Stimulated activated CD8-positive, alpha-beta memory T cell treated with anti-CD3 and anti-CD28 coated beads, Interleukin-4, amount 100 ng/mL, for 24 hours (primary cell): ENCODE data around the gene FBRS.
"Not testable (repeated sequence)": the region's sequence is repeated elsewhere in the genome, so short reads cannot be mapped to it uniquely, and the experiment has no call there.

Experiments
- DNase-seq: peaks from one replicate; pipeline ENCODE4 v3.0.0-alpha.2; 2020; ENCODE audit warnings: low read depth

FBRS gene

DNA sequence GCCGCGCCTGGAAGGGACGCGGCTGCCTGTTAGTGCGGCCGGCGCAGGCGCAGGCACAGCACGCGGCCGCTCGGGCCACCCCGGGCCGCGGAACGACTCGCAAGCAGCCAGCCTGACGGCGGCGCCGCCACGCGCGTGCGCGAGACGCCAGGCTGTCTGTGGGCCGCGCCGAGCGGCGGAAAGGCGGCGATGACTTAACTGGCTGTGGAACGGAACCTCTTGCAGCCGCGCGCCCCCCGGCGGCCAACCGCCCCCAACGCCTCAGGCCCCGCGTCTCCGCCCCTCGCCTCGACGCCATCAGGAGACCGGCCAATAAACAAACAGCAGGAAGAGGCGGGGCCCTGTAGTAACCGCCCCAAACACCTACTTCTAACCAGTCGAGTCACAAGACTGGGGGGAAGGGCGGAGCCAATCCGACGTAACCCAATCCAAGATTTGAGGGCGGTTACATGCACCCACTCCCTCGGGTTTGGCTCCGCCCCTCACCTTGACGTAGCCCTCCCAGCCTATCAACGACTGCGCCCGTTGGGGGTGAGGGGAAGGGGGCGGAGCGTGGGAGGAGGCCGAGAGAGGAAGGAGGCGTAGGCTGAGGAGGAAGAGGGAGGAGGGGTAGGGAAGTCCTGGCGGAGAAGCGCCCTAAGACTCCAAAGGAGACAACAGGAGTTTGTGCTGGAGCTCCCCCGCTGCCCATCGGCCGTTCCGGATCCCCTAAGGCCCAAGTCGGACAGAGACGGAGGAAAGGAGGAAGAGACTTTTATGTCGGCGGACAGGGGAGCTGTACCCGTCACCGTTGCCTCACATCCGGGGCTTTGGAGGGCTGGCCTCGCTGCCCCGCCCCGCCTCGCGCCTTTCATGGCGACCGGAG, at the start of gene FBRS:
FBRS (plus strand) TSS at position 566 of the 865 bp plus-strand sequence. CDS start 1,088 bp downstream, outside the sequence.
- DNase-seq = peak; percentile 99

DNA sequence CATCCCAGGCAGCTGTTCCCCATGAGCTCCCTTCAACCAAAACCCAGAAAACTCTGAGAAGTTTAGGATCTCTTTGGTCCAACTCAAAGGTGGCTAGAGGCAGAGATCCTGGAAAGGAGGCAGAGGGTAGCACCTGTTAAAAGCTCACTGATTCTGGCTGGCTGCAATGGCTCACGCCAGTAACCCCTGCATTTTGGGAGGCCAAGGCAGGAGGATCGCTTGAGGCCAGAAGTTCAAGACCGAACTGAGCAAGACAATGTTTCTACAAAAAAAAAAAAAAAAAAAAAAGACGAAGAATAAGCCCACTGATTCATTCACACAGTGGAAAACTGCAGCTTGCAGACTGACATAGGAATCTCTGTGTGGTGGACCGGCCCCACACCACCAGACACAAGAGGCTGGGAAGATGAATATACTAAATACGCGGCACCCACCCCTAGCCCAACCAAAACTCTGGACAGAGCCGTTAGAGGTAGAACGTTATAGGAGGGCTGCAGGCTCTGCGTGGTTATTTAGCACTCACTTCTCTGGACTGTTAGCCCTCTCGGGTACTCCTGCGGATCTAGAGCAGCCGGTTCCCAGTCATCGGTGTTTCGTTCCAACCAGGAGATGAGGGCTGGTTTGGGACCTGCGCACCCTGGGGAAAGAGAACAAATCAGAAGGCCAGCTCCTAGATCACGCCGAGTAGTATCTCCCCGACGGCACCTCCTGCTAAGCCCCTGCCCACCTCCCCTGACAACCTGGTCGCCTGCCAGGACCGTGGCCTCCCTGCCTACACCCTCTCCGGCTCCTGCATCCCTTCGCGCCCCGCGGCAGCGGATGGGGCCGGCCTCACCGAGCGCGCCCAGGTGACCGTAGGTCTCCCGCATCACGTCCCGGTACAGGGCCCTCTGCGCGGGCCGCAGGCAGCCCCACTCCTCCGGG, 49.0 kb upstream of the FBRS start:
- peak; percentile 37 for DNase-seq

- DNase-seq = peak; percentile 87
These were observed 48.0 kb upstream of the FBRS start, which contains the start of gene ZNF689 for GRCh38 chr16:30609926-30610839. ZNF689 (minus strand) TSS chr16:30610389; CDS start chr16:30610041, 348 bp downstream.

GRCh38 chr16:30615358-30616091, 42.7 kb upstream of the FBRS start:
- peak; percentile 58 for DNase-seq

- no peak for DNase-seq
These were observed 39.0 kb upstream of the FBRS start for GRCh38 chr16:30619202-30619601.

GRCh38 chr16:30619638-30620037, 38.6 kb upstream of the FBRS start:
- DNase-seq = no peak

DNA sequence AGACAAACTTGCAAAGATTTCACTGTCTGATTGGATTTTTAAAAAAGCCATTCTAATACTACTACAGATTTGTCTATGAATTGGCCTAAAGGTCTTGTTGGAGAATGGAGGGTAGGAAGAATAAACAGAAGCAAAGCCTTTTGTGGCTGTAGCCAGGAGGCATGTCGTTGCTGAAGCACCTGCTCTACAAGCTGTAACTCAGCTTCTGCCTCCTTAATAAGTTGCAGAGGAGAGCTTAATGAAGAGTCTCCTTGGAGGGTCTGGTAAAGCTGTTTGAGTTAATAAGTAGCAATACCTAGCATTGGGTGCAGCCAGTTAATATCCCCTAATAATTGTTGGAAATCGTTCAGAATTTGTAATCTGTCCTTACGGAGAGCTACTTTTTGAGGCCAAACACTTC, 38.1 kb upstream of the FBRS start:
- no peak for DNase-seq

- DNase-seq = no peak
These were observed 36.5 kb upstream of the FBRS start for GRCh38 chr16:30621765-30622164.

DNA sequence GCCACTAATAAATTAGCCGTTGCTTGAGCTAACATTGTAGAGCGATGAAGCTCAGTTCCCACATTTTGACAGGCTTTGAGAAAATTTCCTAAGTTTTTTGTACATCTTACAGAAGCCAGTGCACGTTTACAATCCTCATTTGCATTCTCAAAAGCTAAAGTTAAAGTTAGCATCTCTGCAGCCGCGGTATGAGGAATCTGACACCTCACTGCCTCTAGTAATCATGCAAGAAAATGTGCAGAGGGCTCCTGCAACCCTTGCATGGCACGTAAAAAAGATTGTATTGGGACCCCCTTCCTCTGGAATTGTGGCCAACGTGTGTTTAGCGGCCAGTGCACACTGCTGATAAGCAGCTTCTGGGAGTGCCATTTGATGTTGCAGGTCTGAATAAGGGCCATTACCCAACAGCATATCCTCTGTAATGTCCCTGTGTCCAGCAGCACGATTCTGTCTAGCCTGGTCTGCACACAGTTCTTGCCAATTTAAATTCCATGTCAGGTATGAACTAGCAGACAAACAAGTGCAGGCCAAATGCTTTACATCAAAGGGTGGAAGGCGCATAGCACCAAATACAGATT, 35.7 kb upstream of the FBRS start:
- DNase-seq = no peak

- no peak for DNase-seq
These were observed 34.5 kb upstream of the FBRS start for GRCh38 chr16:30623536-30624283.

DNA sequence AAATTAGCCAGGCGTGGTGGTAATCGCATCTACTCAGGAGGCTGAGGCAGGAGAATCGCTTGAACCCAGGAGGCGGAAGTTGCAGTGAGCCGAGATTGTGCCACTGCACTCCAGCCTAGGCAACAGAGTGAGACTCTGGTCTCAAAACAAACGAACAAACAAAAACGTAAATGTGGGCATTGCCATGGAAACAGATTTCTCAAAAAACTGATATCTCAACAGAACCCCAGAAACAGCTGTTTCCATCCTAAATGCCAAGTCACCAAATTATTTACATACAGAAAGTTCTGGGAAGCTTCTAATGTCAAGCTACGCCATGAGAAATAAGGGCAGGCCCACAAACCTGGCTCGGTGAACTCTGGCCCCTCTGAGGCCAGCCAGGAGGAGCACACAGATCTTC, 32.0 kb upstream of the FBRS start:
- no peak for DNase-seq

DNA sequence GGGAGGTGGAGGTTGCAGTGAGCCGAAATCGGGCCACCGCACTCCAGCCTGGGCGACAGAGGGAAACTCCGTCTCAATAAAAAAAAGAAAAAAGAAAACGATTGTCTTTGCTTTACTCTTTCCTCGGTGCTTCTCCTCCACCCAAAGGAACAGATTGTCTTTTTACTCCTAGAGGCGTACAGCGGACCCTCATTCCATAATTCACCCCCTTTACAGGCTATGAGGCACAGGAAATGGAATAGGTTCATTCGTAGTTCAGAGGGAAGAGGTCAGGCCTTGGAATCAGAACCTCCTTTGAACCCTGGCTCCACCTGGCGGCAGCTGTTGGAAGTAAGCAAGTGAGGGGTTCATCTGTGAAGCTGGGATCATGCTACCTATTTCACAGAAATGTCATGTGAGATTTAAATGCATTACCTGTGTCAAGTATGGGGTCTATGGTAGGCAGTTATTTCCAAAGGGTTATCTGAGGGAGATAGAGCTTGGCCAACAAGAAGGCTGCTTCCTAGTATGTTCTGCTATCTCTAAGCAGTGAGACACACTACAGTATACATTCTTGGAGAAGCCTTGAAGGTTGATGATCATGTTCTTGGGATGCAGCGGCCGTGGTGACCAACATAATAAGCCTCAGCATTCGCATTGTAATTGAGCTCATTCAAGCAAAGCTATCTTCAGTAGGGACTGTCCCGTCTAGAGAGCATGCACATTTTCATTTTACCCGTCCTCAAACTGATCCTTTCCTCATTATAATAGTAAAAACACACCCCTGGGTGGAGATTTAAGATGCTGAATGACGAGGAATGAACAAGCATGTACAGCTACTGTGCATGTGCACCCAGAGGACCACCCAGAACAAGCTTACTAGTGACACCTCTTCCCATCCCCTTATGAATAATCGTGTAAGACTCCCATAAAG, 29.3 kb upstream of the FBRS start:
- DNase-seq = peak; percentile 86

DNA sequence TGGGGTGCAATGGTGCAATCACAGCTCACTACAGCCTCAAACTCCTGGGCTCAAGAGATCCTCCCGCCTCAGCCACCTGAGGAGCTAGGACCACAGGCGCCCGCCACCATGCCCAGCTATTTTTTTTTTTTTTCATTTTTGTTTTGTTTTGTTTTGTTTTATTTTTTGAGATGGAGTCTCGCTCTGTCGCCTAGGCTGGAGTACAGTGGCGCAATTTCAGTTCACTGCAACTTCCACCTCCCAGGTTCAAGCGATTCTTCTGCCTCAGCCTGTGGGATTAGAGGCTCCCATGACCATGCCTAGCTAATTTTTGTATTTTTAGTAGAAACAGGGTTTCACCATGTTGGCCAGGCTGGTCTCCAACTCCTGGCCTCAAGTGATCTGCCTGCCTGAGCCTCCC, 25.8 kb upstream of the FBRS start:
- DNase-seq = not testable (repeated sequence)

DNA sequence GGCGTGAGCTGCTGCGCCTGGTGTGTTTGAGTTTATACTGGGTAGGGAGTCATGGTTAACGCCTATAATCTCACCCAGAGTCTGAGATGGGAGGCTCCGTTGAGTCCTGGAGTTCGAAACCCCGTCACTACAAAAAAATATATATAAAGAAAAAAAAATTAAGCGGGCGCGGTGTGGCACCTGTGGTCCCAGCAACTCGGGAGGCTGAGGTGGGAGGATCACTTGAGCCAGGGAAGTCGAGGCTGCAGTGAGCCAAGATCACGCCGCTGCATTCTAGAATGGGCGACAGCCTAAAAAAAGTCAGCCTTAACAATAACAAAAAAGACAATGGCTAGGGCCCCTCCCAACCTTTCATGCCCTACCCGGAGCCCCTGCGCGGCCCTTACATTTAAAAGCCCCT, 24.7 kb upstream of the FBRS start:
- no peak for DNase-seq

DNA sequence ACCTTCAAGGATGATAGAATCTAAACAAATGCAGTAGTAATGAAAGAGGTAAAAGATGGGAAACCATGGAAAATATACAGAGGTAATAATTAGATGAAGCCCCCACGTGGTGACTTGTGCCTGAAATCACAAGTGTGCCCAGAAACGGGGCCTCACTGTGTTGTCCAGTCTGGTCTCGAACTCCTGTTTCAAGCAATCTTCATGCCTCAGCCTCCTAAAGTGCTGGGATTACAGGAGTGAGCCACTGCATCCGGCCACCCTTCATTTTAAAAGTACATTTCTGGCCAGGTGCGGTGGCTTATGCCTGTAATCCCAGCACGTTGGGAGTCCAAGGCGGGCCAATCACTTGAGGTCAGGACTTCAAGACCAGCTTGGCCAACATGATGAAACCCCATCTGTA, 21.6 kb upstream of the FBRS start:
- DNase-seq = no peak

DNA sequence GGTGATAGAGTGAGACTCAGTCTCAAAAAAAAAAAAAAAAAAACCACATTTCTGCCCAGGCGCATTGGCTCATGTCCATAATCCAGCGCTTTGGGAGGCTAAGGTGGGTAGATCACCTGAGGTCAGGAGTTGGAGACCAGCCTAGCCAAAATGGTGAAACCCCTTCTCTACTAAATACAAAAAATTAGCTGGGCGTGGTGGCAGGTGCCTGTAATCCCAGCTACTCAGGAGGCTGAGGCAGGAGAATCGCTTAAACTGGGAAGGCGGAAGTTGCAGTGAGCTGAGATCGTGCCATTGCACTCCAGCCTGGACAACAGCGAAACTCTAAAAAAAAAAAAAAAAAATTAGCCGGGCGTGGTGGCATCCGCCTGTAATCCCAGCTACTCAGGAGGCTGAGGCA, 21.1 kb upstream of the FBRS start:
- DNase-seq = not testable (repeated sequence)

DNA sequence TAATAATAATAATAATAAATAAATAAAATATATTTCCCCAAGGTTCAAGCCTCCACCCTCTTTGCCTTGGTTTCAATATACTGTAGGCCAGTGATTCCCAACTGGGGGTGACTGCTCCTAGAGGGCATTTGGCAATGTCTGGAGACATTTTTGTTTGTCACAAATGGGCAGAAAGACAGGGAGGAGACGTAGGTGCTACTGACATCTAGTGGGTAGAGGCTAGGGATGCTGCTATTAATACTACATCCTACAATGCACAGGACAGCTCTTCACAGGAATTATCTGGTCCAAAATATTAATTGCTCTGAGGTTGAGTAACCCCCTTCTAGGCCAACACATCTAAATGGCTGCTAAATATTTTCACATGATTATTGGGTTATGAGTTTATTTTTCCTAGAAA, 20.3 kb upstream of the FBRS start:
- no peak for DNase-seq

- DNase-seq = no peak
These were observed 16.8 kb upstream of the FBRS start for GRCh38 chr16:30641378-30641982.
